Cardiac fibroblast (primary cell): Measurements from ENCODE around the gene PLEKHG5.

Experiments used
- DNase-seq, 2 donors: peaks; one replicate each; pipeline versions ENCODE4 v3.0.0 to v3.0.0-alpha.2; 2010; ENCODE audit warnings: low read depth in 2 of 2
- H3K4me3 ChIP-seq, 2 donors: replicated peaks in 1 of 2; 1 replicate in 1 of 2; 2 replicates in 1 of 2; pipeline ENCODE4 v1.5.1; 2011; ENCODE audit warnings: low read depth in 2 of 2, low read length in 2 of 2, mild to moderate bottlenecking in 2 of 2, moderate library complexity in 1 of 2
- TF ChIP-seq, protein P1 (sequence below): IDR thresholded peaks from one replicate; pipeline ENCODE4 v1.5.1; 2011; ENCODE audit warnings: low read depth, mild to moderate bottlenecking, low read length, inconsistent platforms

The PLEKHG5 gene

DNA sequence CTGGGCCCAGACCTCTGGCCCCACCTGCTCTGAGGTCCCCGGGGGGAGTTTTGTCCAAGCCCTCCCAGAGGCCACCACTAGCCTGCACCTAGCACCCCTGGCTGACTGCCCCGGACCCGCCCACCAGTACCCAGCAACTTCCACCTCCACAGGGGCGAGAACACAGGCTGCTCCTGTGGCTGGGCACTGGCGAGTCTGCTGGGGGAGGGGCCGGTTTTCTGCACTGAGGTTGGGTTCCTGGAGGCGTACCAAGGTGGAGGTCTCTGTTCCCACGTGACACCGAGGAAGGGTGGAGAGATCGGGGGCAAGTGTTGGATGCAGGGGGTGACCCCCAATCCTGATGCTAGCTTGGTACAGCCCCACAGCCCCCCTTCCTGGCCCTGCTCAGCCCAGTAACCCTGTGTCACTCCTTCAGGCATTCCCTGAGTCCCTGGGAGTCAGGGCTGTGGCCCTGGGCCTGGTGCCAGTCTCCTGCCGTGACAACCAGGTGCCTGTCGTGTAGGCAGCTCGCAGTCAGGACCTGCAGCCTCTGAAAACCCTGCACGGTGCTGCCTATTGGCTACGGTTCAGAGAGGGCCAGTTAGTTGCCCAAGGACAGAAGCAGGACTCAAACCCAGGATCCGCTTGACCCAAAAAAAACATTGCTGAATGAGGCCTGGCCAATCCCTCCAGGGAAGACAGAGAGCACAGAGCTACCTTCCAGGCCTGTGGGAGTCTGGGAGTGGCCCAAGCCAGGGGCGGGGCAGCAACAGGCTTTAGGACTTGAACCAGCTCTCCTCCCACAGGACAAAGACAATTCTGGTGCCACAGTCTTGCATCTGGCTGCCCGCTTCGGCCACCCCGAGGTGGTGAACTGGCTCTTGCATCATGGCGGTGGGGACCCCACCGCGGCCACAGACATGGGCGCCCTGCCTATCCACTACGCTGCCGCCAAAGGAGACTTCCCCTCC lies 63.8 kb downstream of the PLEKHG5 start:
- no peak for DNase-seq
- TF ChIP-seq, protein P1, sequence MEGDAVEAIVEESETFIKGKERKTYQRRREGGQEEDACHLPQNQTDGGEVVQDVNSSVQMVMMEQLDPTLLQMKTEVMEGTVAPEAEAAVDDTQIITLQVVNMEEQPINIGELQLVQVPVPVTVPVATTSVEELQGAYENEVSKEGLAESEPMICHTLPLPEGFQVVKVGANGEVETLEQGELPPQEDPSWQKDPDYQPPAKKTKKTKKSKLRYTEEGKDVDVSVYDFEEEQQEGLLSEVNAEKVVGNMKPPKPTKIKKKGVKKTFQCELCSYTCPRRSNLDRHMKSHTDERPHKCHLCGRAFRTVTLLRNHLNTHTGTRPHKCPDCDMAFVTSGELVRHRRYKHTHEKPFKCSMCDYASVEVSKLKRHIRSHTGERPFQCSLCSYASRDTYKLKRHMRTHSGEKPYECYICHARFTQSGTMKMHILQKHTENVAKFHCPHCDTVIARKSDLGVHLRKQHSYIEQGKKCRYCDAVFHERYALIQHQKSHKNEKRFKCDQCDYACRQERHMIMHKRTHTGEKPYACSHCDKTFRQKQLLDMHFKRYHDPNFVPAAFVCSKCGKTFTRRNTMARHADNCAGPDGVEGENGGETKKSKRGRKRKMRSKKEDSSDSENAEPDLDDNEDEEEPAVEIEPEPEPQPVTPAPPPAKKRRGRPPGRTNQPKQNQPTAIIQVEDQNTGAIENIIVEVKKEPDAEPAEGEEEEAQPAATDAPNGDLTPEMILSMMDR: no peak

GRCh38 chr1:6426972-6427350 lies 64.5 kb downstream of the PLEKHG5 start:
- no peak overlapping the region for H3K4me3 ChIP-seq
- TF ChIP-seq, protein P1: no peak
- no peak for DNase-seq

More for the DNA sequence above, 63.8 kb downstream of the PLEKHG5 start:
- no peak overlapping the region for H3K4me3 ChIP-seq

DNA sequence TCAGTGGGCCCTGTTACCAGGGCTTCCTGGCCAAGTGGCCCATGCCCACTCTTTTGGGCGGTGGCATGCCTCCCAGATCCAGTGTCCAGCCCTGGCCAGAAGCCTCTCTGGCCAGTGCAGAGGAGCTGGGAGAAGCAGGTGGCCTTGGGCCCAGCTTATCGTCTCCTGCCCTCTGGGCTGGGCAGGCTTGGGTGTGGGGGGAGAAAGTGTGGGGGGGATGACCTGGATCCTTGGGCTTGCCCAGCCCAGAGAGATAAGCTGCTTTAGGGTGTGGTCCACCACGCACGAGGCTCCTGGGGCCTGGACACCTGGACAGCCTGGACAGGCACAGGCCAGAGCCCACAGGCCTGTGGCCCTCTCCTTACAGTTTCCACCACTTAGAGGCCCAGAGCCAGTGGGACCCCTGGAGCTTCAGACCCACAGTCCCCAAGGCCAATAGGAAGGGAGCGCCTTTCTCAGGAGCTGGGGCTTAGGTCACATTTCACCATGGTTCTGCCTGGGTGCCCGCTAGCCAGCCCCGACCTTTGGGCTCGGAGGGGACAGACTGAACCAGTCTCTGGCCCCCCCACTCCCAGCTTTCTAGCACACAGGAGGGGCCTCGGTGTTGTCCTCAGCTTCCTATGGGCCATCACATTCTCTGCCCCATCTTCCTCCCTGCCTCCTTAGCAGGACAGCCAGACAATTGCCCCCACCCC lies 65.0 kb downstream of the PLEKHG5 start:
- no peak for DNase-seq
- H3K4me3 ChIP-seq: no peak overlapping the region
- TF ChIP-seq, protein P1: no peak

DNA sequence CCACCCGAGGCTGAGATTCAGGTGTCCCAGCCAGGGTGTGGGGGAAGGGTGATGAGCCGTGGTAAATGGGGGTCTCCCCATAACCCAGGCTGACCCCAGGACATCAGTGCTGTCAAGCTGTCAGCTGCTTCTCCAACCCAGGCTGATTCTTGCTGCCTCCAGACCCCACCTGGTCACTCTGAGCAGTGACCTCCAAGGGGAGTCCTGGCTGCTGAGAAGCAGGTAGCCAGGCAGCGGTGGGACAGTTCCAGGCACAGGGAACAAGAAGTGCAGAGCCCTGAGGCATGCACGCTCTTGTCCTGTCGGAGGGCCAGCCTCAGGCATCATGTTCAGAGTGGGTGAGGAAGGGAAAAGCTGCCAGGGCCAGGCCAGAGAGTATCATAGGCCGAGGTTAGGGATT lies 65.8 kb downstream of the PLEKHG5 start:
- no peak overlapping the region for H3K4me3 ChIP-seq
- TF ChIP-seq, protein P1: no peak
- no peak for DNase-seq

DNA sequence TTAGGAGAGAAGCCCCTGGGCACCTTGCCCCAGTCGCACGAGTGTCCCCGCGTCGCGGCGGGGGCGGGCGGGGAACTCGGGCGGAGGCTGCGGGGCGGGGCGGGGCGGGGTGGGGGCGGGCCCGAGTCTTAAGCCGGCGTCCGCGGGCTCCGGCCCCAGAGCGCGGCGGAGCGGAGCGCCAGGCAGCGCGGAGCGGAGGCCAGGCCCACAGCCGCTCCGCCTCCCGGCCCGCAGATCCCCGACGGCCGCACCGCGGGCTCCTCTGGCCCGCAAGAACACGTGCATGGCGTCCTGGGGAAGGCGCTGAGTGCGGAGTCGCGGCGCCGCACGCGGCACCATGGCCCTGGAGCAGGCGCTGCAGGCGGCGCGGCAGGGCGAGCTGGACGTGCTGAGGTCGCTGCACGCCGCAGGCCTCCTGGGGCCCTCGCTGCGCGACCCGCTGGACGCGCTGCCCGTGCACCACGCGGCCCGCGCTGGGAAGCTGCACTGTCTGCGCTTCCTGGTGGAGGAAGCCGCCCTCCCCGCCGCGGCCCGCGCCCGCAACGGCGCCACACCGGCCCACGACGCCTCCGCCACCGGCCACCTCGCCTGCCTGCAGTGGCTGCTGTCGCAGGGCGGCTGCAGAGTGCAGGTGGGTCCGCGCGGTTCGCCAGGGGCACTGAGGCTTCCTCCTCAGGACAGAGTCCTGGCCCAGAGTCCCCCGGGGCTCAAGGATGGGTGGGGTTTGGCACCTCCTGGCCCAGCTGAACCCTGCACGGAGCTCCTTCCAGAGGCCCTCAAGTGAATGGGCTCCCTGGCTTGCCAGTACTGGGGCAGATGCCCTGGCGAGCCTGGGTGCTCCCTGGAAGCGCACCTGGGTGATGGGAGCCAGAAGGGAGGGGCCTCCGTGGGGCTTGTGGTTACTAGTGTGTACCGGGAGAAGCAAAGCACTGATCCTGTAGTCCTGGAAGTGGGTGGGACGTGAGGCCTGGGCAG lies 66.6 kb downstream of the PLEKHG5 start, which contains the start of gene ESPN:
Gene ESPN, plus strand, starts transcription at position 158 of the 975 bp plus-strand sequence. Its CDS starts 180 bp downstream, at position 338.
- DNase-seq: no peak
- TF ChIP-seq, protein P1: no peak
- H3K4me3 ChIP-seq: no peak within 1 kb of the TSS

DNA sequence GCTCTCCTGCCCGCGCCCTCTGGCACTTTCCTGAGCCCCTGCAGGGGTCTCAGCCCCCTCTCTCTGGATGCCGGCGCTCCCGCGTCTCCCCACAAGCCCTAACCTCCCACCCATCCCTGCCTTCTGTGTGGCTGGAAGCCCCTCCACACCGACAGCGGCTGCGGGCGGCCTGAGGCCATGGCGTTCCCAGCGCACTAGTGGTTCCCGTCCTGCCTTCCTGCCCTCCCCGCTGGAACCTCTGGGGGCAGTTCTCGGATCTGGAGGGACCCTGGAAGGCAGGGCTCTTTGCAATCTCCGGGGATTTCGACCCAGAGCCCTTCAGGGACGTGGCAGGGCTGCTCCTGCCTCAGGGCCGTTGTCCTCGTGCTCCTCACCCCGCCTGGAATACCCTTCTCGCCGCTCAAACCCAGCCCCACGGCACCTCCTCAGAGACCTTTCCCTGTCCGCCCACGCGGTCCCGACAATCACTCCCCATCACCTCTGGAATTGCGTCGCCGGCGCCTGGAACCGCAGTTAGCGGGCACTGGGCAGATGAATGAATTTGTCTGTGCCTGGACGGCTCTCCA lies 67.4 kb downstream of the PLEKHG5 start:
- TF ChIP-seq, protein P1: no peak
- DNase-seq: no peak
- no peak overlapping the region for H3K4me3 ChIP-seq
